Measurements from ENCODE around the gene STARD5. TPM values are rescaled to one million over a fixed set of nuclear protein-coding genes. Genes with fewer than 3 reads are reported as not detected.

Gene STARD5
- total RNA-seq, 2 donors from 2014 or later = 2.0 to 5.4 TPM

GRCh38 chr15:81263477-81263876, 60.5 kb downstream of the STARD5 start:
- DNase-seq = no peak
- Mint-ChIP-seq H3K36me3 (ENCODE audit: low read depth) (no peaks in the 10 kb centered on the region), H3K27ac (no peak overlapping the region), H3K27me3 (ENCODE audit: insufficient read depth) (no peaks in the 10 kb centered on the region), H3K4me1 (peaks cover 13% of the 10 kb centered on the region), H3K9me3 (no peaks in the 10 kb centered on the region), H3K4me3 (no peak overlapping the region)
- TF ChIP-seq CTCF (conservative IDR thresholded peaks at IDR 0.05) = no peak
- Histone ChIP-seq H3K9me3 (ENCODE audit: control insufficient read depth, low read length) (no peaks in the 10 kb centered on the region), H3K9ac (ENCODE audit: extremely low read depth, low read length, poor library complexity, severe bottlenecking) (no peak overlapping the region), H3K27ac (ENCODE audit: low read depth, low read length) (no peak overlapping the region), H3K36me3 (ENCODE audit: control insufficient read depth, insufficient read depth, low read length) (no peaks in the 10 kb centered on the region), H3K4me1 (ENCODE audit: control insufficient read depth, insufficient read depth, low read length) (no peaks in the 10 kb centered on the region), H3K4me3 (ENCODE audit: low read length) (no peak overlapping the region), H3K27me3 (ENCODE audit: control insufficient read depth, insufficient read depth, low read length, poor library complexity, severe bottlenecking) (no peaks in the 10 kb centered on the region)
- 91% methylated on average over 4 of the region's 4 CpGs for WGBS, 2 experiments (ENCODE audit: insufficient coverage in 1 of 2, insufficient read length in 1 of 2)

- 79 to 80% methylated on average over 5 to 6 of the region's 6 CpGs for WGBS, 2 experiments (ENCODE audit: insufficient coverage in 1 of 2, insufficient read length in 1 of 2)
- no peak overlapping the region for H3K27ac ChIP-seq (ENCODE audit: low read depth, low read length)
- H3K9me3 ChIP-seq (ENCODE audit: control insufficient read depth, low read length) = no peaks in the 10 kb centered on the region
- Mint-ChIP-seq H3K4me1 (peaks cover 12% of the 10 kb centered on the region), H3K36me3 (ENCODE audit: low read depth) (no peaks in the 10 kb centered on the region), H3K4me3 (no peak overlapping the region), H3K27ac (no peak overlapping the region), H3K27me3 (ENCODE audit: insufficient read depth) (peaks cover 4% of the 10 kb centered on the region), H3K9me3 (no peaks in the 10 kb centered on the region)
- no peak for DNase-seq
- H3K4me3 ChIP-seq (ENCODE audit: low read length) = no peak overlapping the region
- H3K9ac ChIP-seq (ENCODE audit: extremely low read depth, low read length, poor library complexity, severe bottlenecking) = no peak overlapping the region
- no peak for TF ChIP-seq CTCF (conservative IDR thresholded peaks at IDR 0.05)
- no peaks in the 10 kb centered on the region for H3K36me3 ChIP-seq (ENCODE audit: control insufficient read depth, insufficient read depth, low read length)
- no peaks in the 10 kb centered on the region for H3K27me3 ChIP-seq (ENCODE audit: control insufficient read depth, insufficient read depth, low read length, poor library complexity, severe bottlenecking)
- H3K4me1 ChIP-seq (ENCODE audit: control insufficient read depth, insufficient read depth, low read length) = no peaks in the 10 kb centered on the region
Observed at GRCh38 chr15:81261172-81261811, 62.6 kb downstream of the STARD5 start.

- Mint-ChIP-seq H3K4me3 (no peak overlapping the region), H3K27ac (no peak overlapping the region), H3K9me3 (no peaks in the 10 kb centered on the region), H3K27me3 (ENCODE audit: insufficient read depth) (peaks cover 4% of the 10 kb centered on the region), H3K4me1 (peaks cover 2% of the 10 kb centered on the region), H3K36me3 (ENCODE audit: low read depth) (no peaks in the 10 kb centered on the region)
- Histone ChIP-seq H3K36me3 (ENCODE audit: control insufficient read depth, insufficient read depth, low read length) (no peaks in the 10 kb centered on the region), H3K9ac (ENCODE audit: extremely low read depth, low read length, poor library complexity, severe bottlenecking) (no peak overlapping the region), H3K27me3 (ENCODE audit: control insufficient read depth, insufficient read depth, low read length, poor library complexity, severe bottlenecking) (no peaks in the 10 kb centered on the region), H3K27ac (ENCODE audit: low read depth, low read length) (no peak overlapping the region), H3K4me1 (ENCODE audit: control insufficient read depth, insufficient read depth, low read length) (no peaks in the 10 kb centered on the region), H3K4me3 (ENCODE audit: low read length) (no peak overlapping the region), H3K9me3 (ENCODE audit: control insufficient read depth, low read length) (no peaks in the 10 kb centered on the region)
- no peak for DNase-seq
- no peak for TF ChIP-seq CTCF (conservative IDR thresholded peaks at IDR 0.05)
- WGBS, 2 experiments (ENCODE audit: insufficient coverage in 1 of 2, insufficient read length in 1 of 2) = 93% methylated on average over 3 to 4 of the region's 4 CpGs
Observed at GRCh38 chr15:81259760-81260298, 64.1 kb downstream of the STARD5 start.

Other genes starting within 250 kb of the STARD5 start
- gene CFAP161, start 189.9 kb downstream of the STARD5 start, total RNA-seq = not detected
- under 1 TPM; 0.13 to 0.24 TPM for gene IL16, start 127.3 kb downstream of the STARD5 start, total RNA-seq
- gene TMC3, start 50.1 kb upstream of the STARD5 start, total RNA-seq = not detected